ENCODE measurements around the gene ITPKB. TPM values are rescaled to one million over a fixed set of nuclear protein-coding genes. Genes with fewer than 3 reads are reported as not detected.
A peak's percentile ranks its signal among the peaks of the same experiment; 100 is the strongest.
"Not testable (repeated sequence)": the region's sequence is repeated elsewhere in the genome, so short reads cannot be mapped to it uniquely, and the experiment has no call there.

Gene ITPKB
- total and polyA plus RNA-seq, 9 donors, result 10.2 to 32.4 (median 23.5) TPM

DNA sequence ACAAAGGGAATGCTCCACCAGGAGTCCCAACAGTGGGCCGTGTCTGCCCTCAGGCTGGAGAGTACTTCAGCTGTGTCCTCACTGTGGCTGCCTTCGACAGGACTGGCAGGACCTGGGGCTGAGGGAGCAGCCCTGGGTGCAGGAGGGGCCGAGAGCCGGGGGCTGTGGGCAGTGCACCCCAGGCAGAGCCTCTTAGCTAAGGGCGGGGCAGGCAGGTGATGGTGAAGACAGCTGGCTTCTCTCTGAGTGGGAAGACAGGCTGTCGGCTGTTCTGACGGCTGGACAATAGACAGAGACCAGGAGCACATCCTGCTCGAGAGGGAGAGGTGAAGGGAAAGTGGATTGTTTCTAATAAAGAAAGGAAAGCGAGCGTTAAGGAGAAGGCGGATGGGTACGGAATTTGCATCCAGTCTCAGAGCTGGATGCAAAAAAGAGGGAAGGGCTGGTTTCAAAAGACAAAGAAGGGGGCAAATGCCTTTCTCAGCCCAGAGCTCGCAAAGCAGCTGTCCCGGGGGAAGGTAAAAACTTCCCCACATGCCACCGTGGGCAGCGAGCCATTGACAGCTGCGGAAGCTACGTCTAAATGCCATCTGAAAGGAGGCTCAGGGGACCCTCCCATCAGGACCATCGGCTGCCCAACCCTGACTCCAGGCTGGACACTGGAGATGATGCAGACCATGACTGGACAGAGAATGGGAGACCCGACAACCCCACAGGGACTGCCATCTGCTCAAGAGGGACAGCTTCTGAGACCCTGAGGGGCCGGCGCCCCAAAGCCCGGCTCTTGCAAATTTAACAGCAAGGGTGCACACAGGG, 98.6 kb downstream of the ITPKB start:
- Histone ChIP-seq H3K36me3 (ENCODE audit: control insufficient read depth, insufficient read depth, low read length) (peaks cover 58% of the 10 kb centered on the region), H3K27ac (ENCODE audit: low read length) (peak overlapping the region; percentile 42), H3K9me3 (replicated peaks; ENCODE audit: control insufficient read depth, low read depth, low read length) (no peaks in the 10 kb centered on the region), H3K27me3 (ENCODE audit: control insufficient read depth, insufficient read depth, low read length) (no peaks in the 10 kb centered on the region), H3K4me3 (ENCODE audit: low read length) (no peak overlapping the region), H3K4me1 (ENCODE audit: control insufficient read depth, insufficient read depth, low read length) (peaks cover 81% of the 10 kb centered on the region)
- DNase-seq, result peak; percentile 61
- 71% methylated on average over 17 of the region's 23 CpGs for WGBS (ENCODE audit: insufficient coverage)

DNA sequence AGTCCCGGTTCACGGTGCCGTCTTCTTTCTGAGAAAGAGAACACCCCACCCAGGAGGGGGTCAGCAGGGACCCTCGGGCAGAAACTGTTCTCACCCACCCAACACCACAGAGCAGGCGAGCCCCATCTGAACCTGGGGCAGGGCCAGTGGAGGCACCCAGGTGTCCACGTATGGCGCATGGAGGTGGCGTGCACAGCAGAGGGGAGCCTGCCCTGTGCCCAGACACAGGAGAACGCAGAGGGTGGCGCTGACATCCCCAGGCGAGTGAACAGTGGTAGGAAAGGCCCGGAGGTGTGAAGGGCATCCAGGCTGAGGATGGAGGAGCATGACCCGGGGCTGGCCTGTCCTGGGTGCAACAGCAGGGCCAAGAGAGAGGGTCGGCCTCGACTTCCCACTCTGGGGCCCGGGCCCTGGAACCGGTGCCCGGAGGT, 99.4 kb downstream of the ITPKB start:
- Histone ChIP-seq H3K36me3 (ENCODE audit: control insufficient read depth, insufficient read depth, low read length) (peaks cover 51% of the 10 kb centered on the region), H3K27ac (ENCODE audit: low read length) (no peak overlapping the region), H3K27me3 (ENCODE audit: control insufficient read depth, insufficient read depth, low read length) (no peaks in the 10 kb centered on the region), H3K9me3 (replicated peaks; ENCODE audit: control insufficient read depth, low read depth, low read length) (no peaks in the 10 kb centered on the region), H3K4me3 (ENCODE audit: low read length) (no peak overlapping the region), H3K4me1 (ENCODE audit: control insufficient read depth, insufficient read depth, low read length) (peaks cover 73% of the 10 kb centered on the region)
- WGBS (ENCODE audit: insufficient coverage), result 96% methylated on average over 16 of the region's 18 CpGs
- no peak for DNase-seq

DNA sequence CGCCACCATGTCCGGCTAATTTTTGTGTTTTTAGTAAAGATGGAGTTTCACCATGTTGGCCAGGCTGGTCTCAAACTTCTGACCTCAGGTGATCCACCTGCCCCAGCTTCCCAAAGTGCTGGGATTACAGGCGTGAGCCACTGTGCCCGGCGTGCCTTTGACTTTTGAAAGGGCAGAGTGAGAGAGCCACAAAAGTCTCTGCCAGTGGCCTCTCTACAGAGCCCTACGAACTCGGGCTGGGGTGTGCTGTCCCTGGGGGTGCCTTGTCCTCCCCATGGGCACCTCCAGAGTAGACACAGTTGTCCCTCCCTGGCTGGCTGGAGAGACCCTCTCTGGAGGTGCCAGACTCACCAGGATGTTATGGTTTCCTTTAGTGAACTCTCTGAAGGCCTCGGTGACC, 99.9 kb downstream of the ITPKB start:
- not testable (repeated sequence) for H3K27me3 ChIP-seq (ENCODE audit: control insufficient read depth, insufficient read depth, low read length); H3K4me3 ChIP-seq (ENCODE audit: low read length); DNase-seq; H3K9me3 ChIP-seq (replicated peaks; ENCODE audit: control insufficient read depth, low read depth, low read length); H3K27ac ChIP-seq (ENCODE audit: low read length)
- peaks cover 52% of the 10 kb centered on the region for H3K36me3 ChIP-seq (ENCODE audit: control insufficient read depth, insufficient read depth, low read length)
- 88% methylated on average over 6 of the region's 8 CpGs for WGBS (ENCODE audit: insufficient coverage)
- peaks cover 72% of the 10 kb centered on the region for H3K4me1 ChIP-seq (ENCODE audit: control insufficient read depth, insufficient read depth, low read length)

DNA sequence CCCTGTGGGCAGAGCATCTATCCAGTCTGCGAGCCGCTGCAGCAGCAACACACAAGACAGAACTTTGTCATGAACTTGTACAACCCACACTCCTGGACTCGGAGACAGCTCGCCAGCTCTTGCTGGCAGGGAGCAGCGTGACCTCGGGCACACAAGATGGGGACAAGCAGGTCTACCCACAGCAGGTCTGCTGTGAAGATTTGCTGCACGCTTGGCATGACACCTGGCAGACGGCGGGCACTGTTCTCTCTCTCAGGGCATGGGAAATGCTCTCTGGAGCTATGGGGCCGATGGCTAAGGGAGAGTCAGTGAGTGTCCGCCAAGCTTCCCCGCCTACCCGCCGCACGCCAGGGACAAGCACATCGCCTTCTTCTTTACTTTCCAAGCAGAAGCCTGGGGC, 100.5 kb downstream of the ITPKB start:
- peaks cover 50% of the 10 kb centered on the region for H3K36me3 ChIP-seq (ENCODE audit: control insufficient read depth, insufficient read depth, low read length)
- H3K9me3 ChIP-seq (replicated peaks; ENCODE audit: control insufficient read depth, low read depth, low read length), result no peaks in the 10 kb centered on the region
- WGBS (ENCODE audit: insufficient coverage), result 72% methylated on average over 16 of the region's 16 CpGs
- peaks cover 72% of the 10 kb centered on the region for H3K4me1 ChIP-seq (ENCODE audit: control insufficient read depth, insufficient read depth, low read length)
- no peaks in the 10 kb centered on the region for H3K27me3 ChIP-seq (ENCODE audit: control insufficient read depth, insufficient read depth, low read length)
- no peak for DNase-seq
- no peak overlapping the region for H3K4me3 ChIP-seq (ENCODE audit: low read length)
- peak overlapping the region; percentile 73 for H3K27ac ChIP-seq (ENCODE audit: low read length)

DNA sequence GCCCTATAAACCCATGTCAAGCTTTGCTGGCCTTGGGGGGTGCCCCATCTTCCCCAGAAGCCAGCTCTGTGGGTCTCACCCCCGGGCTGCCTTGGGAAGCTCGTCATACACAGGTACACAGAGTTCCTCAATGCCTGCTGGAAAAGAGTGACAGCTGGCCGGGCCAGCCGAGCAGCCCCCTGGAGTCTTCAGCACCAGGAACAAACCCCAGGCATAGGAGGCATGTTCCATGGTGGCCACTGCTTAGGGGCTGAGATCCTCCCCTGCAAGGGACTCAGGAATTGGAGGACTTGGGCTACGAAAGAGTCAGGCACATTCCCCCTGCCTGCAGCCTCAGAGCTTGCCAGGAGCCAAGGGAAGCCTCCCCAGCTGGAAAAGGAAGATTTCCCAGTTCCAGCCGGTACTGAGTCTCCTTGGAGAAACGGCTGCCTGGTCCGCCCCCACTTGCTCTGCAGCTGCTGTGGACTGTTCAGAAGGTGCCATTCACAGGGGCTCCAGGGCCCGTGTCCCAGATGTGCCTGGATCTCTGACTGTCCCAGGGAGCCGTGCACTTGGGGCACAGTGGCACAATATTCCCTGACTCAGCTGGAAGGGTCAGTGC, 101.0 kb downstream of the ITPKB start:
- Histone ChIP-seq H3K4me1 (ENCODE audit: control insufficient read depth, insufficient read depth, low read length) (peaks cover 71% of the 10 kb centered on the region), H3K4me3 (ENCODE audit: low read length) (no peak overlapping the region), H3K27ac (ENCODE audit: low read length) (peak overlapping the region; percentile 73), H3K36me3 (ENCODE audit: control insufficient read depth, insufficient read depth, low read length) (peaks cover 52% of the 10 kb centered on the region), H3K9me3 (replicated peaks; ENCODE audit: control insufficient read depth, low read depth, low read length) (no peaks in the 10 kb centered on the region), H3K27me3 (ENCODE audit: control insufficient read depth, insufficient read depth, low read length) (no peaks in the 10 kb centered on the region)
- WGBS (ENCODE audit: insufficient coverage), result 32% methylated on average over 10 of the region's 10 CpGs
- peak; percentile 87 for DNase-seq

DNA sequence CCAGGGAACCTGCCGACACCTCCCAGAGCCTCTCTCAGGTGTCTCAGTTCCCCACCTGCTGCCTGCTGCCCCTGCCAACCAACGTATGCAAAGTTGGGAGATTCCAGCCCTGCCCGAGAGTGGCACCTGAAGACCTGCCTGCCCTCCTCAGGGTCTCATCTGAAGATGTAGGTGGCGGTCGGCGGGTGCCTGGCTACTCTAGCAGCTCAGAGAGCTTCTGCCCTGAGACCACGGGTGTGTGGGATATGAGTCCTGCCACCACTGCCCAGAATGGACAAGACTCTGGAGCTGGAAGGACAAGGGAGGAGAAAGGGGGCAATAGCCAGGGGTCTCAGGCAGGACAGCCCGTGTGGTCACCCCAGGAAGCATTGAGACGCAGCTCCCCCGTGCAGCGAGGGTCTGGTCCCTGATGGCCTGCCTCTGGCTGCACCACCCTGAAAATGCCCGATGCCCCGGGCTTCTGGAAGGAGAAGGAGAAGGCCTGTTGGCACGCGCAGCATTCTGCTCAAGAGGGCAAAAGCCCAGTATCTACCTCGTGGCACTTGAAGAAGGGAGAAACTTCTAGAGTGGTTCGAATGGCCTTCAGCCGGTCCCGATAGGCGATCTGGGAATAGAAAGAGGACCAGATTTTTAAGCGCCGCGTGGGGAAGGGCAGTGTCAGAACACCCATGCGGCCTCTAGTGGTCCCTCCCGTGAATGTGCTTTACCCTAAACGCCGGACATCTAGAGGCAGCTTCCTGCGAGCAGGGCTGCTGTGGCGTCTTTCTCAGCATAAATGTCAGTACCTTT, 101.7 kb downstream of the ITPKB start:
- Histone ChIP-seq H3K27ac (ENCODE audit: low read length) (peak overlapping the region; percentile 73), H3K27me3 (ENCODE audit: control insufficient read depth, insufficient read depth, low read length) (no peaks in the 10 kb centered on the region), H3K4me3 (ENCODE audit: low read length) (no peak overlapping the region), H3K9me3 (replicated peaks; ENCODE audit: control insufficient read depth, low read depth, low read length) (no peaks in the 10 kb centered on the region), H3K36me3 (ENCODE audit: control insufficient read depth, insufficient read depth, low read length) (peaks cover 52% of the 10 kb centered on the region), H3K4me1 (ENCODE audit: control insufficient read depth, insufficient read depth, low read length) (peaks cover 65% of the 10 kb centered on the region)
- peak; percentile 77 for DNase-seq
- 56% methylated on average over 28 of the region's 29 CpGs for WGBS (ENCODE audit: insufficient coverage)

DNA sequence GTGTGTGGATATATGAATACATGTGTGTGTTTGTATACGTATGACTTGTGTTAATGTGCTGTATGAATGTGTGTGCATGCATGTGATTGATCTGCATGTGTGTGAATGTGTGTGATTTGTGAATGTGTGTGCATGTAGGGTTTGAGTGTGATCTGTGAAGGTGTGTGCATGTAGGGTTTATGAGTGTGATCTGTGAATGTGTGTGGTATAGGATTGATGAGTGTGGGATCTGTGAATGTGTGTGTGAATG, 102.3 kb downstream of the ITPKB start:
- peaks cover 62% of the 10 kb centered on the region for H3K4me1 ChIP-seq (ENCODE audit: control insufficient read depth, insufficient read depth, low read length)
- H3K4me3 ChIP-seq (ENCODE audit: low read length), result no peak overlapping the region
- no peak overlapping the region for H3K27ac ChIP-seq (ENCODE audit: low read length)
- WGBS (ENCODE audit: insufficient coverage), result 84% methylated on average over 1 of the region's 1 CpG
- no peaks in the 10 kb centered on the region for H3K9me3 ChIP-seq (replicated peaks; ENCODE audit: control insufficient read depth, low read depth, low read length)
- no peaks in the 10 kb centered on the region for H3K27me3 ChIP-seq (ENCODE audit: control insufficient read depth, insufficient read depth, low read length)
- peaks cover 50% of the 10 kb centered on the region for H3K36me3 ChIP-seq (ENCODE audit: control insufficient read depth, insufficient read depth, low read length)
- no peak for DNase-seq

DNA sequence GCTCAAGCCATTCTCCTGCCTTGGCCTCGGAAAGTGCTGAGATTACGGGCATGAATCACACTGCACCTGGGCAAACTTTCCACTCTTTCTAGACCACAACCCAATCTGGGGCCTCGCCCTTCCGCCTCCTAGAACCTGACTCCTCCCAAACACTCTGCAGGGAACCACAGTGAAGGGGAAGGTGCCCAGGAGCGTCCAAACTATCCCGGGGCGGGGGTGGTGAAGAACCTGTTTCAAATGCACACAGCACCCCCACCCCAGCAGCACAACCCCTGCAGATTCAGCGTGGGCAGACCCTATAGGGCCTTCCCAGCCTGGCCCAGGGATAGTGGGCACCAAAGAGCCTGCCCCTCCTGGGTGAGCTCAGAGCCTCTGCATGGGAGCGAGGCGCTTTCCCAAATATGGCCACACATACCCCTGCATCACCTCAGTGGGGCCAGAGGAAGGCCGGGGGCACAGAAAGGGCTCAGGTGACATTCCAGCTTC, 103.6 kb downstream of the ITPKB start:
- no peak overlapping the region for H3K4me3 ChIP-seq (ENCODE audit: low read length)
- peaks cover 59% of the 10 kb centered on the region for H3K4me1 ChIP-seq (ENCODE audit: control insufficient read depth, insufficient read depth, low read length)
- no peaks in the 10 kb centered on the region for H3K27me3 ChIP-seq (ENCODE audit: control insufficient read depth, insufficient read depth, low read length)
- WGBS (ENCODE audit: insufficient coverage), result 78% methylated on average over 6 of the region's 11 CpGs
- H3K9me3 ChIP-seq (replicated peaks; ENCODE audit: control insufficient read depth, low read depth, low read length), result no peaks in the 10 kb centered on the region
- peaks cover 46% of the 10 kb centered on the region for H3K36me3 ChIP-seq (ENCODE audit: control insufficient read depth, insufficient read depth, low read length)
- H3K27ac ChIP-seq (ENCODE audit: low read length), result no peak overlapping the region
- DNase-seq, result peak; percentile 1

DNA sequence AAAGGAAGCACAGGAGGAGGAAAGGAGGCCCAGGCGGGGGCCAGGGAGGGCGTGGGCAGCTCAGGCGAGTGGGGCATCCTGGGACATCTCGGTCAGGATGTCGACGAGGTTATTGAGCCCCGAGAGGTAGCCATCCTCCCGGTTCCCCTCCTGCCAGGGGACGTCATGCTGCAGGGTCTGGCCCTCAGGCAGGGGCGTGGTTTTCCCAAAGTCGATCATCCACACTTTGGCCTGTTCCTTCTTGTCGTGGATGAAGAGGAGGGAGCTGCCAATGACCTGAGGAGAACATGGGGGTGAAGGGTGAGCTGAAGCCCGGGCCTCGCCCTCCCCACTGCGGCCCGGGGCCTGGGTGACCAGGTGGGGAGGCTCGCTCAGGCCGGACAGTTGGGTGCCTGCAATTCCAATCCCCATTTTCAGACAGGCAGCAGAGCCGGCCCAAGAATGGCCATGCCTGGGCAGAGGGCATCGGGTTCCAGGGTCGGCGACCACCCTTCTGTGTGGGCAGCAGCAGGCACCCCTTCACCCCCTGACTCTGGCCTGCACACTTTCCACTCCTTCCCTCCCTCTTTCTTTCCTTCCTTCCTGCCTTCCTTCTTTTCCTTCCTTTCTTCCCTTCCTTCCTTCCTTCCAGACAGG, 104.4 kb downstream of the ITPKB start:
- WGBS (ENCODE audit: insufficient coverage), result 93% methylated on average over 15 of the region's 22 CpGs
- peaks cover 52% of the 10 kb centered on the region for H3K4me1 ChIP-seq (ENCODE audit: control insufficient read depth, insufficient read depth, low read length)
- H3K27me3 ChIP-seq (ENCODE audit: control insufficient read depth, insufficient read depth, low read length), result no peaks in the 10 kb centered on the region
- peak; percentile 7 for DNase-seq
- H3K4me3 ChIP-seq (ENCODE audit: low read length), result no peak overlapping the region
- no peak overlapping the region for H3K27ac ChIP-seq (ENCODE audit: low read length)
- no peaks in the 10 kb centered on the region for H3K9me3 ChIP-seq (replicated peaks; ENCODE audit: control insufficient read depth, low read depth, low read length)
- H3K36me3 ChIP-seq (ENCODE audit: control insufficient read depth, insufficient read depth, low read length), result peaks cover 40% of the 10 kb centered on the region

DNA sequence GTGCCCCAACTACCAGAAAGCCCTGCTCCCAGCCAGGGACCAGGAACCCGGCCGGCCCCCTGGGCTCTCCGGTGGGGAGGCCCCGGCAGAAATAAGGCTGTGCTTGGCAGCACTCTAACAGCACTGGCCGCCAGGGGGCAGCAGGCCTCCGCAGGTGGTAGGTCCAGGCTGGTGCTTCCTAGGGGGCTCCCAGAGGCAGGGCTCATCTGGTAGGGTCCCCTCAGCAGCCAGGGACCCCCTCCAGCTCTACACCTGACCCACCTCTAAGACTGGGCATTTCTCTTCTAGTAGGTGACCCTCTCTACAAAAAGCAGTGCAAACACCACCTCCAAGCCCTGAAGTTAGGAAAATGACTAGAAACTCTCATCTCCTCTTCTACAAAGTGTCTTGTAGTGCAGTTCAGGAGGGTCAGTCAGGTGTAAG, 104.9 kb downstream of the ITPKB start:
- 8% methylated on average over 5 of the region's 6 CpGs for WGBS (ENCODE audit: insufficient coverage)
- Histone ChIP-seq H3K27me3 (ENCODE audit: control insufficient read depth, insufficient read depth, low read length) (no peaks in the 10 kb centered on the region), H3K4me1 (ENCODE audit: control insufficient read depth, insufficient read depth, low read length) (peaks cover 48% of the 10 kb centered on the region), H3K4me3 (ENCODE audit: low read length) (no peak overlapping the region), H3K36me3 (ENCODE audit: control insufficient read depth, insufficient read depth, low read length) (peaks cover 34% of the 10 kb centered on the region), H3K9me3 (replicated peaks; ENCODE audit: control insufficient read depth, low read depth, low read length) (no peaks in the 10 kb centered on the region), H3K27ac (ENCODE audit: low read length) (no peak overlapping the region)
- peak; percentile 73 for DNase-seq
